Neural progenitor cell (in vitro differentiated cells): Measurements from ENCODE around the gene NF1. TPM values are rescaled to one million over a fixed set of nuclear protein-coding genes. Genes with fewer than 3 reads are reported as not detected.
"Not testable (repeated sequence)": the region's sequence is repeated elsewhere in the genome, so short reads cannot be mapped to it uniquely, and the experiment has no call there.

Experiments used
- DNase-seq: peaks from one replicate; pipeline ENCODE4 v3.0.0-alpha.2; 2016; ENCODE audit warnings: low spot score
- H2AFZ ChIP-seq: fragments of 200-600 bp; sonication (generic); replicated peaks from 2 replicates; pipeline ENCODE4 v1.6.1; 2016; ENCODE audit warnings: antibody characterized with exemption
- H3F3A ChIP-seq: fragments of 200-600 bp; sonication (generic); 2 replicates; pipeline ENCODE4 v1.6.1; 2016; ENCODE audit warnings: antibody characterized with exemption, low read depth
- H3K27ac ChIP-seq: fragments of 200-600 bp; sonication (generic); 2 replicates; pipeline ENCODE4 v1.5.1; 2016; ENCODE audit warnings: mild to moderate bottlenecking
- H3K27me3 ChIP-seq: fragments of 200-600 bp; sonication (generic); 2 replicates; pipeline ENCODE4 v1.6.1; 2016; ENCODE audit warnings: mild to moderate bottlenecking, moderate library complexity
- H3K36me3 ChIP-seq: fragments of 200-600 bp; sonication (generic); 2 replicates; pipeline ENCODE4 v1.5.1; 2016
- H3K4me1 ChIP-seq: fragments of 200-600 bp; sonication (generic); 2 replicates; pipeline ENCODE4 v1.6.1; 2016; ENCODE audit warnings: mixed run types
- H3K4me2 ChIP-seq: fragments of 200-600 bp; sonication (generic); 2 replicates; pipeline ENCODE4 v1.6.1; 2016
- H3K4me3 ChIP-seq: fragments of 200-600 bp; sonication (generic); 2 replicates; pipeline ENCODE4 v1.5.1; 2016
- H3K79me2 ChIP-seq: fragments of 200-600 bp; sonication (generic); 2 replicates; pipeline ENCODE4 v1.6.1; 2016; ENCODE audit warnings: low read depth
- H3K9ac ChIP-seq: fragments of 200-600 bp; sonication (generic); 2 replicates; pipeline ENCODE4 v1.6.1; 2016
- H3K9me3 ChIP-seq: fragments of 200-600 bp; sonication (generic); 2 replicates; pipeline ENCODE4 v1.5.1; 2016; ENCODE audit warnings: low read depth
- H4K20me1 ChIP-seq: fragments of 200-600 bp; sonication (generic); 2 replicates; pipeline ENCODE4 v1.6.1; 2016; ENCODE audit warnings: low read depth
- H3K27ac Mint-ChIP-seq: 3 replicates; pipeline ENCODE4 v1.8.0; 2021; ENCODE audit warnings: mixed read lengths
- H3K27me3 Mint-ChIP-seq: 2 replicates; pipeline ENCODE4 v1.8.0; 2022; ENCODE audit warnings: low read depth, mild to moderate bottlenecking, inconsistent platforms, moderate library complexity, mixed read lengths; ENCODE audit not compliant: insufficient read depth
- H3K36me3 Mint-ChIP-seq: 3 replicates; pipeline ENCODE4 v1.8.0; 2021; ENCODE audit warnings: mixed read lengths
- H3K4me1 Mint-ChIP-seq: 3 replicates; pipeline ENCODE4 v1.8.0; 2021; ENCODE audit warnings: mixed read lengths
- H3K4me3 Mint-ChIP-seq: 3 replicates; pipeline ENCODE4 v1.8.0; 2021; ENCODE audit warnings: mild to moderate bottlenecking, moderate library complexity, mixed read lengths
- H3K9me3 Mint-ChIP-seq: 3 replicates; pipeline ENCODE4 v1.8.0; 2020; ENCODE audit warnings: mixed read lengths
- CTCF ChIP-seq: fragments of 200-600 bp; sonication (generic); IDR thresholded peaks from 2 replicates; pipeline ENCODE4 v1.5.1; 2017; ENCODE audit warnings: antibody characterized with exemption, mild to moderate bottlenecking
- EZH2 ChIP-seq: fragments of 200-600 bp; sonication (generic); IDR thresholded peaks from 2 replicates; pipeline ENCODE4 v1.6.1; 2017; ENCODE audit warnings: antibody characterized with exemption, mild to moderate bottlenecking, moderate library complexity
- EZH2phosphoT487 ChIP-seq: fragments of 200-600 bp; sonication (generic); IDR thresholded peaks from 2 replicates; pipeline ENCODE4 v1.6.1; 2017; ENCODE audit warnings: antibody characterized with exemption
- total RNA-seq: library from RNA; depleted of rRNA; stranded (reverse); fragments of >200 nt; gene quantifications from 2 replicates; pipeline ENCODE4 v1.2.3, GENCODE V29; 2015; ENCODE audit warnings: low replicate concordance

The NF1 gene
- total RNA-seq, 1 donor from 2014 or later = 54.8 TPM

- not testable (repeated sequence) for H3K9me3 ChIP-seq, H3K27me3 Mint-ChIP-seq, H3K79me2 ChIP-seq, H3K4me2 ChIP-seq, H3K27ac Mint-ChIP-seq, H3K4me1 ChIP-seq, H4K20me1 ChIP-seq, H2AFZ ChIP-seq, H3F3A ChIP-seq, H3K4me1 Mint-ChIP-seq, H3K27me3 ChIP-seq, H3K4me3 ChIP-seq, H3K4me3 Mint-ChIP-seq, H3K9me3 Mint-ChIP-seq, DNase-seq, H3K27ac ChIP-seq, H3K9ac ChIP-seq
- H3K36me3 Mint-ChIP-seq = peaks cover 49% of the 10 kb centered on the region
- peaks cover 12% of the 10 kb centered on the region for H3K36me3 ChIP-seq
Observed at GRCh38 chr17:31178951-31179350, 84.2 kb downstream of the NF1 start.

GRCh38 chr17:31195305-31195704 lies 100.5 kb downstream of the NF1 start:
- H3K27ac Mint-ChIP-seq = no peak overlapping the region
- Histone ChIP-seq H3K4me1 (no peaks in the 10 kb centered on the region), H3K36me3 (no peaks in the 10 kb centered on the region), H3K27me3 (no peaks in the 10 kb centered on the region), H3K79me2 (no peaks in the 10 kb centered on the region), H3F3A (no peaks in the 10 kb centered on the region), H2AFZ (no peak overlapping the region), H3K27ac (no peak overlapping the region), H3K9ac (no peak overlapping the region), H3K4me3 (no peak overlapping the region), H4K20me1 (no peaks in the 10 kb centered on the region), H3K4me2 (no peak overlapping the region), H3K9me3 (no peaks in the 10 kb centered on the region)
- no peak for TF ChIP-seq EZH2
- no peak for TF ChIP-seq CTCF
- no peak for TF ChIP-seq EZH2phosphoT487
- H3K9me3 Mint-ChIP-seq = peaks cover 3% of the 10 kb centered on the region
- H3K27me3 Mint-ChIP-seq = no peaks in the 10 kb centered on the region
- no peak for DNase-seq
- H3K36me3 Mint-ChIP-seq = peaks cover 32% of the 10 kb centered on the region
- H3K4me1 Mint-ChIP-seq = no peaks in the 10 kb centered on the region
- no peak overlapping the region for H3K4me3 Mint-ChIP-seq

- TF ChIP-seq EZH2 = no peak
- no peak for TF ChIP-seq EZH2phosphoT487
- no peak for TF ChIP-seq CTCF
- no peaks in the 10 kb centered on the region for H3K9me3 ChIP-seq
- H3K27me3 Mint-ChIP-seq = no peaks in the 10 kb centered on the region
- H3K4me1 ChIP-seq = no peaks in the 10 kb centered on the region
- peaks cover 24% of the 10 kb centered on the region for H3K36me3 Mint-ChIP-seq
- no peak overlapping the region for H2AFZ ChIP-seq
- no peak overlapping the region for H3K27ac ChIP-seq
- H3K4me3 ChIP-seq = no peak overlapping the region
- no peak for DNase-seq
- H3K4me1 Mint-ChIP-seq = no peaks in the 10 kb centered on the region
- H3K4me2 ChIP-seq = no peak overlapping the region
- no peaks in the 10 kb centered on the region for H3K27me3 ChIP-seq
- peaks cover 4% of the 10 kb centered on the region for H3F3A ChIP-seq
- no peak overlapping the region for H3K4me3 Mint-ChIP-seq
- H3K27ac Mint-ChIP-seq = no peak overlapping the region
- H3K9me3 Mint-ChIP-seq = peaks cover 3% of the 10 kb centered on the region
- no peak overlapping the region for H3K9ac ChIP-seq
- no peaks in the 10 kb centered on the region for H4K20me1 ChIP-seq
- peaks cover 6% of the 10 kb centered on the region for H3K36me3 ChIP-seq
- H3K79me2 ChIP-seq = no peaks in the 10 kb centered on the region
Observed at GRCh38 chr17:31198026-31198425, 103.2 kb downstream of the NF1 start.

GRCh38 chr17:31198666-31199065 lies 103.9 kb downstream of the NF1 start:
- not testable (repeated sequence) for H3K9me3 Mint-ChIP-seq, H3K27me3 Mint-ChIP-seq, H3K9me3 ChIP-seq, H4K20me1 ChIP-seq, H3K27me3 ChIP-seq, DNase-seq, H3K79me2 ChIP-seq, H3F3A ChIP-seq, H3K36me3 ChIP-seq, H3K4me3 ChIP-seq, H3K4me3 Mint-ChIP-seq, H3K4me1 ChIP-seq, H3K4me2 ChIP-seq, H3K27ac Mint-ChIP-seq, H2AFZ ChIP-seq, H3K9ac ChIP-seq, H3K4me1 Mint-ChIP-seq, H3K27ac ChIP-seq
- peaks cover 19% of the 10 kb centered on the region for H3K36me3 Mint-ChIP-seq
